NB4 (cell line): ENCODE data around the gene LYZL2.

Experiments used
- CTCF ChIP-seq: IDR thresholded peaks from one replicate; pipeline ENCODE4 v1.5.1; 2012; ENCODE audit warnings: low read depth, low read length
- MAX ChIP-seq: IDR thresholded peaks from 2 replicates; pipeline ENCODE4 v1.6.1; 2011; ENCODE audit warnings: low read depth, low read length
- POLR2A ChIP-seq: IDR thresholded peaks from 2 replicates; pipeline ENCODE4 v1.6.1; 2011; ENCODE audit warnings: mild to moderate bottlenecking; ENCODE audit not compliant: insufficient read length; ENCODE audit errors: extremely low read depth

GRCh38 chr10:30630571-30630970 lies 1.0 kb upstream of the LYZL2 start:
- TF ChIP-seq CTCF (no peak), MAX (no peak), POLR2A (no peak)
